Medulla oblongata (tissue), 1 donor: ENCODE data around the gene CDCP2.
"Not testable (repeated sequence)": the region's sequence is repeated elsewhere in the genome, so short reads cannot be mapped to it uniquely, and the experiment has no call there.

Experiments
- DNase-seq: peaks from one replicate; pipeline ENCODE4 v3.0.0-alpha.2; 2015; ENCODE audit errors: extremely low spot score

Gene CDCP2

GRCh38 chr1:54168206-54168965 is 15.6 kb upstream of the CDCP2 start:
- no peak for DNase-seq

- DNase-seq: no peak
Measured at GRCh38 chr1:54167422-54168139, 14.8 kb upstream of the CDCP2 start.

GRCh38 chr1:54166357-54166756 is 13.6 kb upstream of the CDCP2 start:
- DNase-seq: not testable (repeated sequence)

GRCh38 chr1:54165146-54165545 is 12.3 kb upstream of the CDCP2 start:
- no peak for DNase-seq

GRCh38 chr1:54163573-54163972 is 10.8 kb upstream of the CDCP2 start:
- no peak for DNase-seq

GRCh38 chr1:54163051-54163450 is 10.3 kb upstream of the CDCP2 start:
- no peak for DNase-seq

GRCh38 chr1:54161495-54162168 is 8.8 kb upstream of the CDCP2 start:
- DNase-seq: no peak

GRCh38 chr1:54160351-54160750 is 7.6 kb upstream of the CDCP2 start:
- no peak for DNase-seq

GRCh38 chr1:54159733-54160316 is 7.0 kb upstream of the CDCP2 start:
- no peak for DNase-seq

- DNase-seq: no peak
Measured at GRCh38 chr1:54158071-54158470, 5.3 kb upstream of the CDCP2 start.

- DNase-seq: no peak
Measured at GRCh38 chr1:54157401-54157800, 4.6 kb upstream of the CDCP2 start.

- no peak for DNase-seq
Measured at GRCh38 chr1:54156986-54157385, 4.2 kb upstream of the CDCP2 start.

GRCh38 chr1:54156201-54156600 is 3.4 kb upstream of the CDCP2 start:
- no peak for DNase-seq

GRCh38 chr1:54153535-54154439 is 987 bp upstream of the CDCP2 start:
- peak; percentile 16 for DNase-seq

GRCh38 chr1:54151013-54151412 is 1.8 kb downstream of the CDCP2 start:
- DNase-seq: no peak

- no peak for DNase-seq
Measured at GRCh38 chr1:54149734-54150133, 3.1 kb downstream of the CDCP2 start.

GRCh38 chr1:54144366-54144765 is 8.4 kb downstream of the CDCP2 start:
- DNase-seq: no peak

- DNase-seq: no peak
Measured at GRCh38 chr1:54142146-54142900, 10.5 kb downstream of the CDCP2 start.

- no peak for DNase-seq
Measured at GRCh38 chr1:54139711-54140110, 13.1 kb downstream of the CDCP2 start.

- DNase-seq: no peak
Measured at GRCh38 chr1:54138994-54139393, 13.8 kb downstream of the CDCP2 start.
